Heart left ventricle (tissue), 16 donors: ENCODE results near the gene C11orf21. TPM values are rescaled to one million over a fixed set of nuclear protein-coding genes. Genes with fewer than 3 reads are reported as not detected.

Experiments used
- ATAC-seq, 4 donors: fragments of 200-7000 bp; cut with Tn5 transposase; one replicate each; pipeline ENCODE4 v1.9.1; 2020 to 2022; ENCODE audit warnings: moderate library complexity in 4 of 4, mild to moderate bottlenecking in 3 of 4, moderate number of reproducible peaks in 1 of 4
- DNase-seq, 5 donors: peaks; one replicate each; pipeline ENCODE4 v3.0.0-alpha.2; 2020
- H3K27ac ChIP-seq, 12 donors: fragments of 200-600 bp; sonication (generic) in 4 of 12; one replicate each; pipeline versions ENCODE4 v1.5.0 to v1.8.0; 2016 to 2022; ENCODE audit warnings: mild to moderate bottlenecking in 2 of 12
- H3K27me3 ChIP-seq, 9 donors: fragments of 200-600 bp; sonication (generic) in 2 of 9; one replicate each; pipeline versions ENCODE4 v1.5.1 to v1.8.0; 2016 to 2022; ENCODE audit warnings: mild to moderate bottlenecking in 3 of 9
- H3K36me3 ChIP-seq, 9 donors: fragments of 200-600 bp; sonication (generic) in 2 of 9; one replicate each; pipeline versions ENCODE4 v1.5.0 to v1.8.0; 2018 to 2022; ENCODE audit warnings: mild to moderate bottlenecking in 2 of 9
- H3K4me1 ChIP-seq, 12 donors: fragments of 200-600 bp; sonication (generic) in 4 of 12; one replicate each; pipeline versions ENCODE4 v1.5.0 to v1.8.0; 2016 to 2022; ENCODE audit warnings: mild to moderate bottlenecking in 3 of 12
- H3K4me3 ChIP-seq, 12 donors: fragments of 200-600 bp; sonication (generic) in 4 of 12; one replicate each; pipeline versions ENCODE4 v1.5.0 to v1.8.0; 2017 to 2022; ENCODE audit warnings: mild to moderate bottlenecking in 9 of 12, moderate library complexity in 4 of 12
- H3K9me3 ChIP-seq, 12 donors: fragments of 200-600 bp; sonication (generic) in 4 of 12; one replicate each; pipeline versions ENCODE4 v1.5.0 to v1.8.0; 2016 to 2022; ENCODE audit warnings: mild to moderate bottlenecking in 1 of 12
- POLR2A ChIP-seq, 2 donors: fragments of 450-650 bp; IDR thresholded peaks; one replicate each; pipeline ENCODE4 v1.6.1; 2017; ENCODE audit warnings: antibody characterized with exemption in 2 of 2, mild to moderate bottlenecking in 2 of 2, moderate library complexity in 2 of 2
- WGBS, 4 donors: extraction: QIAGEN DNeasy Blood & Tissue Kit in 2 of 4; methylation state at CpG; one replicate each; pipeline versions ENCODE4 v1.1.5 to v1.1.7; 2013 to 2018; 5-methylcytosine and 5-hydroxymethylcytosine counted together
- intact Hi-C, 10 donors: fragments of 100-400 bp; cut with DNase I; formaldehyde crosslinking; loops; one replicate each; pipeline versions ENCODE4 v1.11.1 to v1.14.2; 2022
- polyA plus RNA-seq, 2 donors: library from polyadenylated mRNA; stranded (reverse); fragments of 200-250 nt; gene quantifications; one replicate each; pipeline ENCODE4 v1.2.3, GENCODE V29; 2013
- total RNA-seq, 9 donors: library from RNA; depleted of rRNA in 2 of 9; stranded (reverse); fragments of >200 nt in 2 of 9; fragmentation: NEBNext Ultra II Directional in 3 of 9; extraction: Animal tissue kit (Norgen Biotek cat#: 25700) in 3 of 9; gene quantifications; one replicate each; pipeline versions ENCODE4 v1.1.0 to v1.2.4, GENCODE V29; 2016 to 2023
- TF ChIP-seq, protein P1 (sequence below), 12 donors: fragments of 200-600 bp; sonication (generic) in 4 of 12; IDR thresholded peaks; one replicate each; pipeline versions ENCODE4 v1.5.0 to v1.8.0; 2018 to 2022; ENCODE audit warnings: antibody characterized with exemption in 12 of 12, mild to moderate bottlenecking in 5 of 12
- donor health status: ischemic (EF 13 %, LVEDD 7.1; RV severe dilation, severe dysfunction).
- donor health status: healthy with polysubstance abuse.
- donor health status: DM: no; HTN: yes; CAD: no.
- donor health status: DM: no; HTN: no; CAD: no.
- donor health status: ischemic (EF 25% LVEDD 6.9; RV normal size, moderate dysfunction).
- donor health status: ischemic (EF 25% LVEDD 5.7; RV mildly dilated, moderate dysfunction).
- donor health status: healthy.
- donor health status: DM: yes; HTN: yes; CAD: no.
- donor health status: ischemic (EF 35%, LVEDD 5.7; RV mildly dilated, moderate dysfunction).
- donor health status: nonischemic (EF 11% LVEDD 7.7; RV severe dilation, severe dysfunction).
- donor health status: DM: yes; HTN: yes; CAD: no.
- donor health status: PGD.
- donor health status: ischemic (EF 29% LVEDD 5.4; RV normal size, mild dysfunction).
- donor health status: nonischemic (EF 23%, LVEDD 6.1; RV moderate dilation, normal function).

The C11orf21 gene
- total and polyA plus RNA-seq, 11 donors: 4.8 to 41.2 (median 29.9) TPM

DNA sequence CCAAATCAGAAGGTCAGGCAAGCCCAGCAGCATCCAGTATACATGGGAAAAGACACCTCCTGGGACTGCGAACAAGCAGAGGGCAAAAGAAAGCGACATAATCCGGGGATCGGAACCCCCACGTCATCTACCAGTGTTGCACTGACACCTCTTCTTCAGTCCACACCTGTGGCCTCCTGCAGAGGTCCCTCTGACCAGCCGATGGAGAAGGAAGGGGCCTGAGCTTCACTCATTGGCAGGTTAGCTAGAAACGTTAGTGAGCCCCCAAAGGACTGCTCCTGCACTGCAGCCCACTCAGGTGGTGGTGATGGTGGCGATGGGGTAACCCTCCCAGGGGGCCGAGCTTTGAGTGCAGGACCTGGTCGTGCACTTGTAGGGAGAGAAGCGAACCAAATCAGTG is 53.5 kb downstream of the C11orf21 start:
- no peak for TF ChIP-seq POLR2A (IDR thresholded peaks at IDR 0.05)
- TF ChIP-seq, protein P1, sequence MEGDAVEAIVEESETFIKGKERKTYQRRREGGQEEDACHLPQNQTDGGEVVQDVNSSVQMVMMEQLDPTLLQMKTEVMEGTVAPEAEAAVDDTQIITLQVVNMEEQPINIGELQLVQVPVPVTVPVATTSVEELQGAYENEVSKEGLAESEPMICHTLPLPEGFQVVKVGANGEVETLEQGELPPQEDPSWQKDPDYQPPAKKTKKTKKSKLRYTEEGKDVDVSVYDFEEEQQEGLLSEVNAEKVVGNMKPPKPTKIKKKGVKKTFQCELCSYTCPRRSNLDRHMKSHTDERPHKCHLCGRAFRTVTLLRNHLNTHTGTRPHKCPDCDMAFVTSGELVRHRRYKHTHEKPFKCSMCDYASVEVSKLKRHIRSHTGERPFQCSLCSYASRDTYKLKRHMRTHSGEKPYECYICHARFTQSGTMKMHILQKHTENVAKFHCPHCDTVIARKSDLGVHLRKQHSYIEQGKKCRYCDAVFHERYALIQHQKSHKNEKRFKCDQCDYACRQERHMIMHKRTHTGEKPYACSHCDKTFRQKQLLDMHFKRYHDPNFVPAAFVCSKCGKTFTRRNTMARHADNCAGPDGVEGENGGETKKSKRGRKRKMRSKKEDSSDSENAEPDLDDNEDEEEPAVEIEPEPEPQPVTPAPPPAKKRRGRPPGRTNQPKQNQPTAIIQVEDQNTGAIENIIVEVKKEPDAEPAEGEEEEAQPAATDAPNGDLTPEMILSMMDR (IDR thresholded peaks at IDR 0.05): no peak
- Histone ChIP-seq H3K9me3 (peaks cover 0 to under 1% (median 0%) of the 10 kb centered on the region in 12 donors), H3K27ac (no peak overlapping the region), H3K4me3 (no peak overlapping the region), H3K4me1 (no peaks in the 10 kb centered on the region), H3K36me3 (no peaks in the 10 kb centered on the region), H3K27me3 (peaks cover 0 to 20% (median 3%) of the 10 kb centered on the region in 9 donors)
- intact Hi-C loops: no loop called here
- ATAC-seq (no peak), DNase-seq (peak in 1 of 5 donors; percentile 28)
- WGBS, 4 donors: 84 to 89% (median 87%) methylated on average over 11 of the region's 11 CpGs

DNA sequence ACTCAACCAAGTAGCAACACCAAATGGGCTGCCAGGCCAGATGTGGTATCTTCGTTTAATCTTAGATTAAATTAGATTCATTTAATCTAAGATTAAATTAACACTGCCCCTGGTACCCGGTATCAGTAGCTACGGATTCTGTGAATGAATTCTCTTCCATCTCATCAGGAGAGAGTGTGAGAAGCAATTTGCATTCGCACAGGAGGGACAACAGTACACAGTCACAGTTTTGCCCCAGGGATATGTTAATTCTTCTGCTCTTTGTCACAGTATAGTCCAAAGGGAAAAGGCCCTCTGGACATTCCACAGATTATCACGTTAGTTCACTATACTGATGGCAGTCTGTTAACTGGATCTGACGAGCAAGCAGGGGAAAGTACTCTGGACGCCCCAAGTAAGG is 54.2 kb downstream of the C11orf21 start:
- peaks cover 0 to 20% (median 3%) of the 10 kb centered on the region in 9 donors for H3K27me3 ChIP-seq
- H3K36me3 ChIP-seq: no peaks in the 10 kb centered on the region
- intact Hi-C loops: no loop called here
- TF ChIP-seq, protein P1 (IDR thresholded peaks at IDR 0.05): no peak
- TF ChIP-seq POLR2A (IDR thresholded peaks at IDR 0.05): no peak
- H3K4me1 ChIP-seq: no peaks in the 10 kb centered on the region
- WGBS, 4 donors: 59 to 73% (median 68%) methylated on average over 7 of the region's 7 CpGs
- no peak overlapping the region for H3K27ac ChIP-seq
- H3K9me3 ChIP-seq: peaks cover 0 to 8% (median 2%) of the 10 kb centered on the region in 12 donors
- ATAC-seq (no peak), DNase-seq (no peak)
- H3K4me3 ChIP-seq: no peak overlapping the region

Other genes starting within 250 kb of the C11orf21 start
- 100 to 1,000 TPM in 5 of 9 donors, 10 to 100 TPM in 4; 61.9 to 175 (median 102) TPM for gene IGF2, start 162.5 kb downstream of the C11orf21 start, total RNA-seq
- 10 to 100 TPM; 48.9 to 56.3 TPM for gene IGF2, start 162.5 kb downstream of the C11orf21 start, polyA plus RNA-seq
- gene INS, start 140.7 kb downstream of the C11orf21 start, total RNA-seq: under 1 TPM in 1 of 9 donors, not detected in 8; 0.67 TPM
- gene INS, start 140.7 kb downstream of the C11orf21 start, polyA plus RNA-seq: 1 to 10 TPM in 1 of 2 donors, not detected in 1; 1.8 TPM
- gene TH, start 130.1 kb downstream of the C11orf21 start, total RNA-seq: not detected
- under 1 TPM in 1 of 2 donors, not detected in 1; 0.08 TPM for gene TH, start 130.1 kb downstream of the C11orf21 start, polyA plus RNA-seq
- 1 to 10 TPM in 1 of 9 donors, under 1 TPM in 2, not detected in 6; 0.33 to 2.3 (median 0.54) TPM for gene ASCL2, start 31.3 kb downstream of the C11orf21 start, total RNA-seq
- under 1 TPM in 1 of 2 donors, not detected in 1; 0.07 TPM for gene ASCL2, start 31.3 kb downstream of the C11orf21 start, polyA plus RNA-seq
- 10 to 100 TPM in 7 of 9 donors, 1 to 10 TPM in 2; 9.5 to 29.5 (median 19.2) TPM for gene TSPAN32, start 95 bp upstream of the C11orf21 start, total RNA-seq
- 10 to 100 TPM in 1 of 2 donors, 1 to 10 TPM in 1; 3.5 to 15.5 TPM for gene TSPAN32, start 95 bp upstream of the C11orf21 start, polyA plus RNA-seq
- gene CD81, start 75.4 kb upstream of the C11orf21 start, total RNA-seq: 100 to 1,000 TPM; 277 to 994 (median 568) TPM
- 100 to 1,000 TPM; 442 to 518 TPM for gene CD81, start 75.4 kb upstream of the C11orf21 start, polyA plus RNA-seq
- gene TSSC4, start 98.8 kb upstream of the C11orf21 start, total RNA-seq: 10 to 100 TPM; 23.4 to 45.2 (median 37.2) TPM
- gene TSSC4, start 98.8 kb upstream of the C11orf21 start, polyA plus RNA-seq: 10 to 100 TPM; 34.6 to 75.9 TPM
- not detected for gene TRPM5, start 142.6 kb upstream of the C11orf21 start, total RNA-seq
- gene TRPM5, start 142.6 kb upstream of the C11orf21 start, polyA plus RNA-seq: not detected
- gene KCNQ1, start 143.1 kb upstream of the C11orf21 start, total RNA-seq: 10 to 100 TPM; 18.6 to 42.4 (median 38.4) TPM
- gene KCNQ1, start 143.1 kb upstream of the C11orf21 start, polyA plus RNA-seq: 10 to 100 TPM; 24.7 to 31.4 TPM